K562 (cell line): ENCODE results near the gene ZSCAN12. TPM values are rescaled to one million over a fixed set of nuclear protein-coding genes. Genes with fewer than 3 reads are reported as not detected.

ENCODE experiments used
- ATAC-seq: fragments of 200-7000 bp; cut with Tn5 transposase; 3 replicates; pipeline ENCODE4 v1.9.1; 2020; ENCODE audit warnings: moderate library complexity
- BruUV-seq: library from RNA; stranded (reverse); fragments of 400-500 nt; replicated peaks from 2 replicates; lab custom pipeline; 2021; lab: Mats Ljungman, UMichigan
- CTCF ChIA-PET: fragments of 300-600 bp; formaldehyde crosslinking; extraction: SDS; loops from one replicate; lab custom pipeline; 2021; ENCODE audit warnings: low intra/inter-chr PET ratio; lab: Yijun Ruan, JAX
- POLR2A ChIA-PET: fragments of 300-600, 350-650 bp; sonication (Branson Sonifier 250); formaldehyde crosslinking; extraction: SDS; loops from one replicate; lab custom pipeline; 2021; ENCODE audit warnings: antibody characterized with exemption, inconsistent platforms; lab: Yijun Ruan, JAX
- DNase-seq, 4 experiments: peaks; one replicate each; pipeline versions ENCODE4 v3.0.0 to v3.0.0-alpha.2; 2011 to 2018; ENCODE audit warnings: low spot score in 3 of 4, mixed read lengths in 3 of 4; ENCODE audit errors: extremely low read depth in 1 of 4
- FAIRE-seq: peaks from 2 replicates; lab custom pipeline; 2011; peaks lifted over from hg19 to GRCh38; lab: Jason Lieb, UNC
- H2AFZ ChIP-seq: 2 replicates; pipeline ENCODE4 v1.6.0; 2011; ENCODE audit warnings: low read depth, low read length, control low read depth, inconsistent platforms
- H3K27ac ChIP-seq: fragments of 200-600 bp; 3 replicates; pipeline ENCODE4 v1.8.0; 2011; ENCODE audit warnings: low read depth, mild to moderate bottlenecking, control low read depth, inconsistent platforms, low read length, moderate library complexity, mixed read lengths; ENCODE audit errors: extremely low read depth
- H3K27me3 ChIP-seq, 2 experiments: fragments of 300-600 bp in 1 of 2; 2 replicates in 1 of 2; 3 replicates in 1 of 2; pipeline versions ENCODE4 v1.6.0 to v1.8.0; 2011; ENCODE audit warnings: inconsistent platforms in 2 of 2, low read length in 2 of 2, mild to moderate bottlenecking in 1 of 2, mixed read lengths in 1 of 2, moderate library complexity in 1 of 2; ENCODE audit not compliant: control insufficient read depth in 2 of 2, insufficient read depth in 2 of 2
- H3K36me3 ChIP-seq: fragments of 300-600 bp; 3 replicates; pipeline ENCODE4 v1.8.0; 2011; ENCODE audit warnings: mild to moderate bottlenecking, low read length, inconsistent platforms; ENCODE audit not compliant: control insufficient read depth, insufficient read depth
- H3K4me1 ChIP-seq, 2 experiments: fragments of 200-600 bp in 1 of 2; replicated peaks in 1 of 2; 2 replicates in 1 of 2; 3 replicates in 1 of 2; pipeline versions ENCODE4 v1.5.1 to v1.8.0; 2011; ENCODE audit warnings: inconsistent platforms in 2 of 2, low read length in 2 of 2, mild to moderate bottlenecking in 1 of 2, mixed read lengths in 1 of 2, moderate library complexity in 1 of 2; ENCODE audit not compliant: control insufficient read depth in 2 of 2, insufficient read depth in 2 of 2
- H3K4me2 ChIP-seq: 2 replicates; pipeline ENCODE4 v1.6.1; 2011; ENCODE audit warnings: low read length, control low read depth, inconsistent platforms, mixed read lengths; ENCODE audit not compliant: insufficient read depth
- H3K4me3 ChIP-seq: fragments of 200-600 bp; sonication (generic), shearing (Covaris generic); 2 replicates; pipeline ENCODE4 v1.5.1; 2016; ENCODE audit warnings: control low read depth, inconsistent platforms
- H3K79me2 ChIP-seq: fragments of 200-600 bp; 3 replicates; pipeline ENCODE4 v1.8.0; 2011; ENCODE audit warnings: low read length, inconsistent platforms; ENCODE audit not compliant: control insufficient read depth, insufficient read depth
- H3K9ac ChIP-seq, 2 experiments: 2 replicates each; pipeline versions ENCODE4 v1.6.0 to v1.6.1; 2011; ENCODE audit warnings: low read depth in 2 of 2, low read length in 2 of 2, control low read depth in 1 of 2, inconsistent platforms in 1 of 2, mild to moderate bottlenecking in 1 of 2, mixed read lengths in 1 of 2; ENCODE audit not compliant: insufficient read depth in 1 of 2
- H3K9me1 ChIP-seq: one replicate; pipeline ENCODE4 v1.6.0; 2011; ENCODE audit warnings: inconsistent platforms, mild to moderate bottlenecking, low read length, moderate library complexity; ENCODE audit not compliant: control insufficient read depth, insufficient read depth
- H3K9me3 ChIP-seq: replicated peaks from 2 replicates; pipeline ENCODE4 v1.5.1; 2011; ENCODE audit warnings: low read depth, low read length, inconsistent platforms; ENCODE audit not compliant: control insufficient read depth, insufficient read depth
- H4K20me1 ChIP-seq: replicated peaks from 2 replicates; pipeline ENCODE4 v1.6.1; 2011; ENCODE audit warnings: low read length, inconsistent platforms, mixed read lengths; ENCODE audit not compliant: control insufficient read depth, insufficient read depth
- E4F1 ChIP-seq: fragments of 250-450 bp; sonication (Bioruptor Pico); IDR thresholded peaks from 2 replicates; pipeline ENCODE4 v1.5.0; 2021; ENCODE audit warnings: mild to moderate bottlenecking, borderline replicate concordance
- GABPB2 ChIP-seq: fragments of 250-450 bp; sonication (Bioruptor Pico); conservative IDR thresholded peaks from 2 replicates; pipeline ENCODE4 v1.5.1; 2021; ENCODE audit warnings: mild to moderate bottlenecking
- GTF2F1 ChIP-seq: IDR thresholded peaks from 2 replicates; pipeline ENCODE4 v1.6.1; 2011; ENCODE audit warnings: low read depth, low read length, improper control_type of control experiment
- IRF9 ChIP-seq: fragments of 450-650 bp; IDR thresholded peaks from 2 replicates; pipeline ENCODE4 v1.6.1; 2016; ENCODE audit warnings: missing biosample characterization, missing genetic modification characterization
- JUN ChIP-seq, 2 experiments: sonication (generic) in 1 of 2; formaldehyde crosslinking in 1 of 2; IDR thresholded peaks; 2 replicates each; pipeline versions ENCODE4 v1.6.1 to v1.8.0; 2012 to 2022; ENCODE audit warnings: borderline replicate concordance in 2 of 2, mild to moderate bottlenecking in 2 of 2, improper control_type of control experiment in 1 of 2, low read depth in 1 of 2, low read length in 1 of 2, missing genetic modification reagents in 1 of 2
- SAFB2 ChIP-seq: fragments of 200-400 bp; formaldehyde crosslinking; IDR thresholded peaks from 2 replicates; pipeline ENCODE4 v1.6.1; 2018; ENCODE audit warnings: borderline replicate concordance, low read length, low read depth, moderate library complexity; ENCODE audit not compliant: severe bottlenecking
- WGBS: fragments of 100-300 bp; shearing (Covaris generic); methylation state at CpG from one replicate; pipeline ENCODE4 v1.1.6; 2016; ENCODE audit warnings: low coverage, mixed read lengths; ENCODE audit not compliant: insufficient coverage; ENCODE audit errors: missing lambda C conversion rate; 5-methylcytosine and 5-hydroxymethylcytosine counted together
- in situ Hi-C: fragments of 300-500 bp; cut with MboI; formaldehyde crosslinking; loops from 4 replicates; pipeline ENCODE4 v1.15.0; 2018; ENCODE audit warnings: inconsistent platforms, mixed read lengths
- intact Hi-C: fragments of 100-400 bp; cut with micrococcal nuclease; formaldehyde crosslinking; loops from 2 replicates; pipeline ENCODE4 v1.14.2; 2022
- polyA plus RNA-seq, 8 experiments: library from polyadenylated mRNA; depleted of rRNA in 4 of 8; stranded (reverse) in 5 of 8; unstranded in 3 of 8; fragments of >200 nt; fragmentation: Nextera tagmentation in 2 of 8; fragmentation: Illumina TruSeq in 1 of 8; extraction: Ambion mirVana in 2 of 8; extraction: Trizol in 1 of 8; gene quantifications; 2 replicates each; pipeline versions ENCODE4 v1.2.1 to v1.2.3, GENCODE V29; 2011 to 2014; ENCODE audit warnings: inconsistent platforms in 1 of 8, missing spikeins in 1 of 8
- total RNA-seq, 7 experiments: library from RNA; depleted of rRNA in 6 of 7; stranded (reverse); fragments of >200 nt in 6 of 7; fragmentation: Illumina TruSeq in 2 of 7; extraction: Trizol in 2 of 7; gene quantifications; 2 replicates each; pipeline versions ENCODE4 v1.2.1 to v1.2.3, GENCODE V29; 2011 to 2021; ENCODE audit warnings: low replicate concordance in 1 of 7

The ZSCAN12 gene
- total and polyA plus RNA-seq, 9 of the 15 experiments (the other 6 are each of a cell fraction or from before 2014, with no cell fraction given) = 2.5 to 19.6 (median 12.5) TPM

GRCh38 chr6:28424163-28424562 lies 24.6 kb upstream of the ZSCAN12 start (continued):
- no peak for TF ChIP-seq E4F1 (CRISPR knock-in tag)
- TF ChIP-seq JUN (IDR thresholded peaks at IDR 0.05; ENCODE audit: borderline replicate concordance, low read depth, low read length) = peak; percentile 55; the same call in 1 of the 2 replicates
- no peak for TF ChIP-seq JUN (CRISPR knock-in tag; IDR thresholded peaks at IDR 0.05; ENCODE audit: borderline replicate concordance)
- TF ChIP-seq GABPB2 = no peak

- Histone ChIP-seq H3K4me3 (no peak overlapping the region), H3K4me2 (no peak overlapping the region), H3K36me3 (no peaks in the 10 kb centered on the region), H3K9me3 (no peaks in the 10 kb centered on the region), H4K20me1 (no peaks in the 10 kb centered on the region), H3K9me1 (no peaks in the 10 kb centered on the region), H3K27ac (no peak overlapping the region), H3K27me3 (no peaks in the 10 kb centered on the region), H3K4me1 (peaks cover 0 to 6% of the 10 kb centered on the region in 2 experiments; a peak in 2 of 5 replicates), H3K9ac (no peak overlapping the region; a peak in 1 of 4 replicates), H2AFZ (no peak overlapping the region), H3K79me2 (no peaks in the 10 kb centered on the region)
- TF ChIP-seq GTF2F1 (no peak), IRF9 (tag) (no peak), SAFB2 (no peak)
- intact Hi-C loops = no loop called here
- POLR2A ChIA-PET = interaction anchor here (0.6 to 1.4 kb wide), 7 partner anchors 19 to 946 kb away, joined by 3 to 6 read pairs (median 3); no protein-coding TSS in a partner anchor
- CTCF ChIA-PET = no interaction called here
- BruUV-seq = no TSS peak
- 72% methylated on average over 1 of the region's 1 CpG for WGBS
- ATAC-seq (no peak), DNase-seq (no peak), FAIRE-seq (no peak)
- in situ Hi-C loops = no loop called here
These were observed 24.0 kb upstream of the ZSCAN12 start for GRCh38 chr6:28423546-28423945.
